NCI-H446 treated with DMSO at 0.1 percent for 48 hours (cell line): Measurements from ENCODE around the gene ZNF888.
"Not testable (repeated sequence)": the region's sequence is repeated elsewhere in the genome, so short reads cannot be mapped to it uniquely, and the experiment has no call there.

ENCODE experiments used
- DNase-seq: peaks from one replicate; lab custom pipeline; 2025; lab: John Stamatoyannopoulos, UW

ZNF888 gene

DNA sequence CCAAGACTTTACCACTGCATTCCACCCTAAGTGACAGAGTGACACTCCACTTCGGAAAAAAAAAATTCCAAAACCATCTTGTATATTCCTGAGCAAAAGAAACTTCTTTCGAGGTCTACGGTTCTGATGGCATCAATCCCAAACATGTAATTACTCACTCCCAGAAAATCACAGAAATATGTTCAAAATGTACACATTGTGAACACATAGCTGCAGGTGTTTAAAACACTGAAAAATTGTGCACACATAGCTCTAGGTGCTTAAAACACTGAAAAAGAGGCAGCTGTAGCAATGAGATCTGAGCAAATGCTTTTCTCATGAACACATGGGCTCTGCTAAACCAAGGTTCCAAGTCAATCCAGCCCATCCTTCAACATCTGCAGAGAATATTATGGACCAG lies 51.8 kb downstream of the ZNF888 start:
- no peak for DNase-seq

DNA sequence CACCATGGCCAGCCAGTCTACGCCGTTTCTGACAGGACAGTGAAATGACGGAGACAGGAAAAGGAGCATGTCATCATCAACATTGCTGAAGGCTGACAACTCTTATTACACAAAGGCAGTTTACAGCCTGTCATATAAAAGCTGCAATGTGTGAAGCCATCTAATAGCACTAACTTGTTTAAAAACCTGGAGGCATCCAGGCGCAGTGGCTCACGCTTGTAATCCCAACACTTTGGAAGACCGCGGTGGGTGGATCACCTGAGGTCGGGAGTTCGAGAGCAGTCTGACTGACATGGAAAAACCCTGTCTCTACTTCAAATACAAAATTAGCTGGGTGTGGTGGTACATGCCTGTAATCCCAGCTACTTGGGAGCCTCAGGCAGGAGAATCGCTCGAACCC lies 55.2 kb downstream of the ZNF888 start:
- DNase-seq = not testable (repeated sequence)

DNA sequence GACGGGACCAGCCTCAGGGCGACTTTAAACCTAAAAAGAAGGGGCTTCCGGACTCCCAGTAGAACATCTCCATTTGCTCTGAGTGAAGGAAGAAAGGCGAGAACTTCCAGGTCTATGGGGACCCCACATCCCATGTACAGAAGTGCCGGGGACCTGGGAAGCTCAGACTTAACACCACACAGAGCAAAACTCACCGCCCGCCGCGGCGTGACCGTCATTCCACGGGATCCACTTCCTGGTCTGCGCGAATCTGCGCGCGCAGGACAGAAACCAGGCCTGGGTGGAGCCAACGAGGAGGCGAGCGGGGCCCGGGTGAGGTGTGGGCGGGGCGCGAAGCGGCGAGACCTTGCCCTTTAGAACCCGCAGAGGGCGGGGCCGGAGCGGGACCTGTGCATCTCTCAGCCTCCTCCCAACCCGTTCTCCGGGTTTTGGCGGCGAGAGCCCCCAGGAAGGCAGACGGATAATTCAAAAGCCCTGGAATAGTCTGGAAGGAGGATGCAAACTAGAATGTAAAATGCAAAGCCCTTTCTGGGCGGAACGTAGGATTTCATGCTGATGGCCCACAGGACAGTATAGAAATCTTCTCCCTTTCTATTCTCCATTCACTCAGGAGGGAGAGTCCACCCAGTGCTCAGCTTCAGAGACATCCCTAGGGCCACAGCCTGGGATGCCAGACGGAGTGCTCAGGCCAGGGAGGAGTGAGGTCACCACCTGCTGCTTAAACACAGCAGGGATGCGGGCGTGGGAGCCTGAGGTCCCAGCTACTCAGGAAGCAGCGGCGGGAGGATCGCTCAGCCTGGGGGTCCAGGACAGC lies 65.6 kb downstream of the ZNF888 start, which contains the start of gene ZNF468:
Gene ZNF468, minus strand, starts transcription at position 242 of the 814 bp plus-strand sequence. CDS start 3,347 bp downstream, outside the sequence.
- DNase-seq = not testable (repeated sequence)

DNA sequence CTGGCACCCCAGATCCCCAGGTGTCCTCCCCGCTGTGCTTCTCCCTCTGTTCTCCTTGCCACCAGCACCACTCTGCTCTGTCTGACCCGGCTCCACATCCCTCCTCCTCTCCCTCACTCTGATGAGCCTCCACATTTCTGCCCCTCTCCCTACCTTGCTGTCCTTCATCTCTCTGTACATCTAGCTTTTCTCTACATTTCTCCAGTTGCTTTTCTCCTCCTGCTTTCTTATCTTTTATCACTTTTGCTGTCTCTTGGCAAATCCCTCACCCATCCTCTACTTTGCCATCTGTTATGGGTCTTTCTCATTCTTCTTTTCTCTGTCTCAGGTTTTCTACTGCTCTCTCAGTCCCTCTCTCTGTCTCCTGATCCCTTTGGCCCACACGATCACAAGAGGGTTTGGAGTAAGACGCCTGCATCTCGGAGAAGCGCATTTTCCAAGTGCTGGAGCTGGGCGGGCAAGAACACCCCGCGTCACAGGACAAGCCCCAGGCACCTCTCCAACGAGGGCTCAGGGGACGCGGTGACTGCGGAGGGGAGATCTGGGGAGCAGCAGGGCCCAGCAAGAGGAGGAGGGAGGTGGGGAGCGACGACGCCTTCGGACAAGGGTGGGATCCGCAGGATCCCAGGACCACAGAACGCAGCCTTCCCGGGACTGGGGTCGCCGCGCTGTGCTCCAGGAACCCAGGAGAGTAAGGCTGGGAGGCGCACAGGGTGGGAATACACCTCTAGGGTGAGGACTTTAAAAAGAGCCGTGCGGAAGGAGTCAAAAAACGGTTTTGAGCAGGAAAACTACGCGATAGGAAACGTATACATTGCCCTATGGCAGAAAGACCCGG lies 66.5 kb downstream of the ZNF888 start:
- DNase-seq = not testable (repeated sequence)
